ENCODE measurements around the gene EBNA1BP2.

EBNA1BP2 gene

DNA sequence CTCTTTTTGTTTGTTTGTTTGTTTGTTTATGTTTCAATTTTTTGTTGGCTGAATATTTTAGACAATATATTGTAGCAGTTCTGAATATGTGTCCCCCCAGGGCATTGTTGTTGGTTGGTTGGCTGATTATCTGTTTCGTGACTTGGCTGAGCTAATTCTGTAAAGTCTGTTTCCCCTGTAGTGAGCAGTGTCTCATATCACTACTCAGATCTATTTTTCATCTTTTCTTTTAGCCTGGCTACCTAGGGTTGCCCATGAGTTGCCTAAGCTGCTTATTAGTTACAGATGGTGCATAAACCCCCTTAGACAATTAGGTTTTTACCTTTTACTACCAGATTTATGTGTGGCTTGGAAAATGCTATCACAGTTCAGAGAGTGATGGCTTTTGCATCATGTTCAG lies 32.3 kb upstream of the EBNA1BP2 start:
- Histone ChIP-seq H3K36me3 (no peaks in the 10 kb centered on the region), H3K27me3 (no peaks in the 10 kb centered on the region), H3K4me3 (ENCODE audit: low read depth in 1 of 2, low read length in 1 of 2) (no peak overlapping the region), H3K27ac (no peak overlapping the region), H3K4me1 (ENCODE audit: control insufficient read depth in 1 of 2, insufficient read depth in 1 of 2, low read depth in 1 of 2, low read length in 1 of 2) (peaks cover 8 to 14% of the 10 kb centered on the region in 2 experiments), H3K9me3 (no peaks in the 10 kb centered on the region)
- TF ChIP-seq, protein P1, sequence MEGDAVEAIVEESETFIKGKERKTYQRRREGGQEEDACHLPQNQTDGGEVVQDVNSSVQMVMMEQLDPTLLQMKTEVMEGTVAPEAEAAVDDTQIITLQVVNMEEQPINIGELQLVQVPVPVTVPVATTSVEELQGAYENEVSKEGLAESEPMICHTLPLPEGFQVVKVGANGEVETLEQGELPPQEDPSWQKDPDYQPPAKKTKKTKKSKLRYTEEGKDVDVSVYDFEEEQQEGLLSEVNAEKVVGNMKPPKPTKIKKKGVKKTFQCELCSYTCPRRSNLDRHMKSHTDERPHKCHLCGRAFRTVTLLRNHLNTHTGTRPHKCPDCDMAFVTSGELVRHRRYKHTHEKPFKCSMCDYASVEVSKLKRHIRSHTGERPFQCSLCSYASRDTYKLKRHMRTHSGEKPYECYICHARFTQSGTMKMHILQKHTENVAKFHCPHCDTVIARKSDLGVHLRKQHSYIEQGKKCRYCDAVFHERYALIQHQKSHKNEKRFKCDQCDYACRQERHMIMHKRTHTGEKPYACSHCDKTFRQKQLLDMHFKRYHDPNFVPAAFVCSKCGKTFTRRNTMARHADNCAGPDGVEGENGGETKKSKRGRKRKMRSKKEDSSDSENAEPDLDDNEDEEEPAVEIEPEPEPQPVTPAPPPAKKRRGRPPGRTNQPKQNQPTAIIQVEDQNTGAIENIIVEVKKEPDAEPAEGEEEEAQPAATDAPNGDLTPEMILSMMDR (IDR thresholded peaks at IDR 0.05), result no peak

DNA sequence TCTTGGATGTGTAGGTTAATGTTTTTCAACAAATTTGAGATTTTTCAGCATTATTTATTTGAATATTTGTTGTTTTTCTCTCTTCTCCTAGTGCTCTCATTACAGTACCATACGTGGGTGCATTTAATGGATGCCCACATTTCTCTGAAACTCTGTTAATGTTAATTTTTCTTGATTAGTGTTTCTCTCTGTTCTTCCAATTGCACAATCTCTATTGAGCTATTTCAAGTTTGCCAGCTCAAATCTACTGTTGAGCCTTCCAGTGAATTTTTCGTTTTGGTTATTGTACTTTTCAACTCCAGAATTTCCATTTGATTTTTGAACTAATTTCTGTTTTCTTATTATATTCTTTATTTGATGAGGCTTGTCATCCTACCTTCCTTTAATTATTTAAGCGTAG lies 31.8 kb upstream of the EBNA1BP2 start:
- TF ChIP-seq, protein P1 (IDR thresholded peaks at IDR 0.05), result no peak
- H3K4me3 ChIP-seq (ENCODE audit: low read depth in 1 of 2, low read length in 1 of 2), result no peak overlapping the region
- H3K27ac ChIP-seq, result no peak overlapping the region
- peaks cover 8 to 14% of the 10 kb centered on the region in 2 experiments for H3K4me1 ChIP-seq (ENCODE audit: control insufficient read depth in 1 of 2, insufficient read depth in 1 of 2, low read depth in 1 of 2, low read length in 1 of 2)
- H3K36me3 ChIP-seq, result no peaks in the 10 kb centered on the region
- H3K27me3 ChIP-seq, result no peaks in the 10 kb centered on the region
- H3K9me3 ChIP-seq, result no peaks in the 10 kb centered on the region

DNA sequence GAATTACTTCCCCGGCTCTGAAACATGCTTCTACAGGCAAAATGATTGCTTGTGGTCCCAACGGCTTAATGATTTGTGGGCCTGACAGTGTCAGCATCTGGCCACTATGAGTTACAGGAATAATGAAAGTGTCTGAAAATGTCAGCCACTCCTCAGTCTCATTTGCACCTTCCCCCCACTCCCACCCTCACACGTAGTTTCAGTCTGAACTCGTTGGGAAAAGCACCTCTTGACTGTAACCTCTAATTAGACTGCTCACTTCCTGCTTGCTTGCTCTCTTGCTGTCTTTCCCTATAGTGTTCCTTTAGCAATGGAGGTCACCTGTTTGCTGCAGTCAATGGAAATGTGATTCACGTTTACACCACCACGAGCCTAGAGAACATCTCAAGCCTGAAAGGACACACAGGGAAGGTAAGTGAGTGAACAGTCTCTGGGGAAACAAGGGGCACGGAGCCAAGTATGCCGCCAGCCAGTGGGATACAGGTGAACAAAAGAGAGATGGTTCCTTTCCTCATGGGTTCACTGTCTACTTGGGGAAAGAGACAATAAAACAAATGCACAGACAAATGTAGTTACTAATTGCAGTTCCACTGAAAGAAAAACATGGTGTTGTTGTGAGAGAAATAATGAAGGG lies 27.1 kb upstream of the EBNA1BP2 start:
- no peaks in the 10 kb centered on the region for H3K4me1 ChIP-seq (ENCODE audit: control insufficient read depth in 1 of 2, insufficient read depth in 1 of 2, low read depth in 1 of 2, low read length in 1 of 2)
- H3K4me3 ChIP-seq (ENCODE audit: low read depth in 1 of 2, low read length in 1 of 2), result no peak overlapping the region
- TF ChIP-seq, protein P1 (IDR thresholded peaks at IDR 0.05), result no peak
- no peak overlapping the region for H3K27ac ChIP-seq
- no peaks in the 10 kb centered on the region for H3K27me3 ChIP-seq
- no peaks in the 10 kb centered on the region for H3K36me3 ChIP-seq
- H3K9me3 ChIP-seq, result no peaks in the 10 kb centered on the region

DNA sequence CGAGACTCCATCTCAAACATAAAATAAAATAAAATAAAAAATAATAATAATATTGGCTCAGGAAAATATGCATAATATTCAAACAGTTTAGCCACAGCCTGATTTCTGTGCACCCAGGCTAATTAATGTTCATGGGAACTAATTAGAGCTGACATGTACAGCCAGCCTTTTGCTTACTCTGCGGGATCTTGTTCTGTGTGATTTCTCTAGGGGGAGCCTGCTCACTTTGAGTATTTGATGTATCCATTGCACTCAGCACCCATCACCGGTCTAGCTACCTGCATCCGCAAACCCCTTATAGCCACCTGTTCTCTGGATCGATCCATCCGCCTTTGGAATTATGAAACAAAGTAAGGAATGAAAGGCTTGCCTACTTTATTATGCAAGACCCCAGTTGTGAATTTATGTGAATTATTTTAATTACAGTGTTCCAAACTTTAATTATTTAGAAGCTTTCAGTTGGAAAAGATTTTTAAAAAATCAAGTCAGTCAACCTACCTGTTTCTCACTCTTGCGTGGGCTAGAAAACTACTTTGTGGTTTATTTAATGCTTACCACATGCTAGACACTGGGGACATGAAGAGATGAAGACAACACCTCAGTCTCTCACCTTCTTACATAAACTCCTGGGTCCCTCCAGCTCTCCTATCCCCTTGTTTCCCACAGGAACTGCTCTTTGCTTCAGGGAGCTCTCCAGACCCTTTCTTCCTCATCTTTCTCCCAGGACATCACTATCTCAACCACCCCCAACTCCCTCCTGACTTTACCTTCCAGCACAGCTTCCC lies 25.4 kb upstream of the EBNA1BP2 start:
- TF ChIP-seq, protein P1 (IDR thresholded peaks at IDR 0.05), result no peak
- Histone ChIP-seq H3K4me1 (ENCODE audit: control insufficient read depth in 1 of 2, insufficient read depth in 1 of 2, low read depth in 1 of 2, low read length in 1 of 2) (no peaks in the 10 kb centered on the region), H3K27ac (no peak overlapping the region)

DNA sequence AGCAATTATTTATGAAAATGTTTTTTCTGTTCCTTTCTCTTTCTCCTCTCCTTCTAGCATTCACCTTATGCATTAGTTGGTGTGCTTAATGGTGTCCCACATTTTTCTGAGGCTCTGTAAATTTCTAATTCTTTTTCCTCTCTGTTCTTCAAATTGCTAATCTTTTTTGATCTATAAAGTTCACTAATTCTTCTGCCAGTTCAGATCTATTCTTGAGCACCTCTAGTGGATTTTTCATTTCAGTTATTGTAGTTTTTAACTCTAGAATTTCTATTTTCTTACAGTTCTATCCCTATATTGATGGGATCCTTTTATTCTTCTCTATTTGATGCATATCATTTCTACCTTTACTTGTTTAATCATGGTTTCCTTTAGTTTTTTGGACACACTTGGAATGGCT lies 22.4 kb upstream of the EBNA1BP2 start:
- Histone ChIP-seq H3K4me1 (ENCODE audit: control insufficient read depth in 1 of 2, insufficient read depth in 1 of 2, low read depth in 1 of 2, low read length in 1 of 2) (no peaks in the 10 kb centered on the region), H3K4me3 (ENCODE audit: low read depth in 1 of 2, low read length in 1 of 2) (no peak overlapping the region), H3K9me3 (no peaks in the 10 kb centered on the region), H3K27ac (no peak overlapping the region), H3K36me3 (no peaks in the 10 kb centered on the region), H3K27me3 (no peaks in the 10 kb centered on the region)
- TF ChIP-seq, protein P1 (IDR thresholded peaks at IDR 0.05), result no peak

More for the DNA sequence above, 25.4 kb upstream of the EBNA1BP2 start:
- Histone ChIP-seq H3K36me3 (no peaks in the 10 kb centered on the region), H3K9me3 (no peaks in the 10 kb centered on the region), H3K4me3 (ENCODE audit: low read depth in 1 of 2, low read length in 1 of 2) (no peak overlapping the region), H3K27me3 (no peaks in the 10 kb centered on the region)
